ENCODE results near the gene CATSPER3.

Gene CATSPER3

DNA sequence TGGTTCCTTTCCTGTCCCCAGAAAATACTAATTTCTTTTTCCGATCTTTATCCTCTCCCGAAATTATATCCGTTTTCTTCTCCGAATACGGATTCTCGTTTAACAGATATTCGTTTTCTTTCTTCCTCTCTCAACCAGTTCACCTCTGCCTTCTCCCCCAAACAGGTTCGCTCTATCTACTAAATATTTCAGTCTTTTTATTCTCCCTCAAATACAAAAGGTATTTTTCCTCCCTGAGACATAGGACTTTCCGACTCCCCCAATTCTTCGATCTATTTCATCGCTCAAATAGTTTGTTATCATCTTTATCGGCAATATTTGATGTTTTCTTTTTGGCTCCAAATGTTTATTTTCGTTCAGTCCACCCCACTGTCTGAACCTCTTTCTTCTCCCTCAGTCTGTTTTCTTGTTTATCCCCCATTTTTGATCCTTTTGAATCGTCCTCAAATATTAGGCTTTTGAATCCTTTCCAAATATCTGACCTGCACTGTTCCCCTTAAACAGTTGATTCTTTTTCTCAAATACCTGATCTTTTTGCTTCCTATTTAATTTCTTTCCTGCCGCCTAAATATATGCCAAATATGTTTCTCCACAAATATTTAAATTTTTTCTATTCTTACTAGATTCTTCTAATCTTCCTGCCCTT, 61.9 kb downstream of the CATSPER3 start:
- no peak for DNase-seq (ENCODE audit: low spot score)
- FAIRE-seq: no peak

DNA sequence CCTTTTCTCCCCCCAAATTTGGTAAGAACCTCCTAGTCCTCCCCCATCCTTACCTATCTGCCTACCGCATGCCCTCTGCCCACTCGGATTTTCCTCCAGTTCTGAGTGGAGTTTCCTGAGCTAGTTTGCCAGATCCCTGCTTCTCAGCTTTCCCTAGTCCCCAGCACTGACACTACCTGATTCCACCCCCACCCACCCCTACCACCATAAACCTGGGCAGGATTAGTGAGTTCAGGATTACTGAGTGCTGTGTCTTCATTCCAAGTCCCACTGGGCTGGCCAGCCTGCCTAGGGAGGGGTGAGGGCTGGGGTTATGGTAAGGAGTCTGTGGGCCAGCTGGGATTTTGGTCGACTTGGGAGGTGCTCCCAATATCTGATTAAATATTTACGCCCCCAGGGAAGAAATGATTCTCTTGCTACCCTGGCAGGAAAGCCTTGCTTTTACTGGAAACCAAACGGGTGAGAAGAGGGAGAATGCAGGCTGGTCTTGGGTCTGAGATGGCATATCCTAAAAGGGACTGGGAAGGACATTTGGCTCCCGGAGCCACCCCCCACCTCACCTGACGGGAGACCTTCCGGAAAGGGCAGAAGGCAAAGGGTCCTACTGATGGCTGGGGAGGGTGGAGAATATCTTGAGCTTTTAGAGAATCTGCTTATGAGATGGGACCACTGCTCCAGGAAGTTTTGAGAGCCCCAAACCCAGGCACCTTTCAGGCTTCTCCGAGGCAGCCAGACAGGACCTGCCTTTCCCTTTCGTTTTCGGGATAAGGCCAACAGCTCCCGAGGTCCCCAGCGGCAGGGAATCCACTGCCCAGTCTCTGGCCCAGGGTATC, 62.6 kb downstream of the CATSPER3 start:
- FAIRE-seq: no peak
- no peak for DNase-seq (ENCODE audit: low spot score)

DNA sequence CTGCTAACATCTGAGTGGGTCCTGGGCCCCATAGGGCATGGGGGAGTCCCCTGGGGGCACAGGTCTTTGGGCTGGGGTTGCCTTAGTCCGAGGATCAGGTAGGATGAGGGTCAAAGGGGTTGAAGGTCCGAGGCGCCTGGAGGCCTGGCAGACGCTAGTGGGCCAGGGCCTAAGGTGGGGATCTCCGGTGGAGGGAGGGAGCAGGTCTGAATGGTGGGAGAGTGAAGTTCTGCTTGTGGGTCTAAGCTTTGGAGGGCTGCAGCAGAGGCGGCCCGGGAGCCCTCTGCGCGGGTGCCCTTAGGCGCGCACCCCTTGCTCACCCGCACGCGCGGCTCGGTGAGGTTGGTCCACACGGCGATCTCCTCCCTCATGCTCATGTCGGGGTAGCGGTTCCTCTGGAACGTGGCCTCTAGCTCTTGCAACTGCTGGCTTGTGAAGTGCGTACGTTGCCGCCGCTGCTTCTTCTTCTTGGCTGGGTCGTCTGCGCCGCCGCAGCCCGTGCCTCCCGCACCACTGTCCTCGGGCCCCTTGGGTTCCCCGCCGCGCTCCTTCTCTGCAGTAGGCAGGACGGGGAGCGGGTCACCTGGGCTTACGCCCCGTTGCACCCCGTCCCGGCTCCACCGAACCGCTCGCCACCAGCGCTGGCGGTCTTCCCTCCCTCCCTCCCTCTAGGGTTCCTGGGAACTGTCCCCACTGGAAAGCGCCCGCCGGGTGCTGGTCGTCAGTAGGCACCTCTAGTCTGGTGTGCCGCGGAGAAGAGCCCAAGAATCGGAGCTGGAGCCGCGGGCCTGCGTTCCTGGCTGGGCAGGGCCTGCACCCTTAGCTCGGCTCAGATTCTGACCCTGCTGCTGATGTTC, 63.5 kb downstream of the CATSPER3 start:
- DNase-seq (ENCODE audit: low spot score) (no peak), FAIRE-seq (no peak)

DNA sequence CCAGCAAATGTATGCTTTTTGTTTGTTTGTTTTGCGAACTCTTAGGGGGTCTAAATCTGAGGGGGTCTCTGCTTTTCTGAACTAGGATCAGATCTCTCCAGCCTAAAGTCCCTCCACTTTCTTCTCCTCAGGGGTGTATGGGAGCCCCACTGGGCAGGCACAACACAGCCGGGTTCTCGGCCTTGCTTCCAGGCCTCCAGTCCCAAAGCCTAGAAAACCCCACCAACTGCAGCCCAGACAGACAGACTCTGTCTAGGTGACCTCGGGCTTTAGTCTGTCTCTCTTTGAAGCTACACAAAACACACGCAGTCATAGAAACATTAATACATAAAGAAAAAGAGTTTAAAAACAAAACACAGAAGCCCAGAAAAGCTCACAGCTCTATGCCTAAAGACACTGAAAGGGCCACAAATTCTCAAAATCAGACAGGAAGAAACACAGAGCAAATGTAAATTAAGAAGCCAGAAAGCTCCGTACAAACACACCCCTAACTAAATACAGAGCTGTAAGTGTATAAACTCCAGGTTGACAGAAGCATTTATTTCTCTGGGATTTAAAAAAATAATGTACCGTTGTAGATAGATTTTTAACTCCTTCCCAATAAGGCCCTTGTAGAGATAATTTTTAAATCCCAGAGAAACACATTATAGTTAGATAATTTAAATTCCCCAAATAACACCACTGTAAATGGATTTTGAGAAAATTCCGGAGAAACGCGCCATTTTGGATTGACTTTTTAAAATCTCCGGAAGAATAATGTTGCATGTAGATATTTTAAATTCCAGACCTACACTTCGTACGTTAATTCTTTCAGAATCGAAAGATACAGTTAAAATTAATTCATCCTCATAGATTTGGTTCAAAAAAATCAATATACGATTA, 64.3 kb downstream of the CATSPER3 start:
- DNase-seq (ENCODE audit: low spot score) (no peak), FAIRE-seq (no peak)

GRCh38 chr5:135032695-135032998, 64.9 kb downstream of the CATSPER3 start:
- no peak for FAIRE-seq

GRCh38 chr5:135032999-135033861, 65.5 kb downstream of the CATSPER3 start:
- DNase-seq (ENCODE audit: low spot score) (peak; percentile 37), FAIRE-seq (no peak)

More at GRCh38 chr5:135032695-135032998, 64.9 kb downstream of the CATSPER3 start:
- DNase-seq (ENCODE audit: low spot score): no peak

DNA sequence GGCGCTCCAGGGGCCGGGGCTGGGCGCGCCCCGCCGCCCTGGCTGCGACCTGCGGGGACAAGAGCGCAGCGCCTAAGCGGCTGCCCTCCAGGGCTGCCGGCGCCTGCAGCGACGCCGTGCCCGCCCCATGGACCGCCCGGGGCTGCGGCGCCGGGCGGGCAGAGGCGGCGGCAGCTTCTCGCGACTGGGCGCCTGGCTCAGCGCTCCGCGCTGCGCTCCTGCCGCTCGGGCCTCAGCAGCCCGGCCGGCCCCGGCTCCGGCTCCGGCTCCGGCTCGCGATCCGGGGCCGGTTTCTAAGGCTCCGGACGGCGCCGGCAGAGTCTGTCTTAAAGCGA, 66.2 kb downstream of the CATSPER3 start, which contains the start of gene PITX1:
Gene PITX1, minus strand, starts transcription at position 328 of the 335 bp plus-strand sequence. CDS start 347 bp downstream, outside the sequence.
- DNase-seq (ENCODE audit: low spot score): no peak

GRCh38 chr5:135034236-135034962, 66.7 kb downstream of the CATSPER3 start:
- FAIRE-seq (no peak), DNase-seq (ENCODE audit: low spot score) (peak; percentile 77)

More for the DNA sequence above, 66.2 kb downstream of the CATSPER3 start, which contains the start of gene PITX1:
- FAIRE-seq: no peak

DNA sequence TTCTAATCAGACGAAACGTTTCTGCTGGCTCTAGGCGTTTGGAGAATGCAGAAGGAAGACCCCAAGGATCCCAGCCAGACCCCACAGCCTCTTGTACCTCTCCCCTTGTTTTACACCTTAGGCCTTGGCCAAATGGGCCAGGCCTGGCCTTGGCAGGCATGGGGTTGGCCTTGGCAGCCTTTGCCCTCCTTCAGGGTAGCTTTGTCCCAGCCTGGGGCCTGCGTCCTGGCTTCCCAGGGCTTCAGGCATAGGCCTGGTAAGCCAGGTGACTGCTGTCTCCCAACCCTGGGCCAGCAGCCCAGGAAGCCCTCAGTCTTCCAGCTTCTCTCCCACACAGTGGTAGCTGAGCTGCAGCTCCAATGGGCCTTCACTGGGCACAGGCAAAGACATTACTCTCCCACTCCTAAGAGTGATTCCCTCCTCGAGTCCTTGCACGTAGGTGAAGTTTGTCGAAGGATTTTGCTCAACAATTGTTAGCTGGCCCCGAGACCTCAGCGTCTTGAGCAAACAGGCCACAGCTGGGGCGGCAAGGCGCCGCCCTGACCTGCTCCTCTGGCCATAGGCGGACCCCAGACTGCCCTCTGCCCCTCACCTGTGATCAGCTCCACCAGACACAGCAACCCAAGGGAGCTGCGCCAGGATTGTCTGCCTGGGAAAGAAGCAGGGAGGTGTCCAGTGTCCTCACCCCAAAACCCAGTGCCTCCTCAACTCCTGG, 67.4 kb downstream of the CATSPER3 start:
- DNase-seq (ENCODE audit: low spot score) (peak; percentile 9), FAIRE-seq (no peak)

- DNase-seq (ENCODE audit: low spot score) (no peak), FAIRE-seq (no peak)
These were observed 67.9 kb downstream of the CATSPER3 start for GRCh38 chr5:135035678-135036030.

- no peak for DNase-seq (ENCODE audit: low spot score)
- no peak for FAIRE-seq
These were observed 68.7 kb downstream of the CATSPER3 start for GRCh38 chr5:135036405-135036804.

- FAIRE-seq (no peak), DNase-seq (ENCODE audit: low spot score) (no peak)
These were observed 70.0 kb downstream of the CATSPER3 start for GRCh38 chr5:135037519-135038204.

DNA sequence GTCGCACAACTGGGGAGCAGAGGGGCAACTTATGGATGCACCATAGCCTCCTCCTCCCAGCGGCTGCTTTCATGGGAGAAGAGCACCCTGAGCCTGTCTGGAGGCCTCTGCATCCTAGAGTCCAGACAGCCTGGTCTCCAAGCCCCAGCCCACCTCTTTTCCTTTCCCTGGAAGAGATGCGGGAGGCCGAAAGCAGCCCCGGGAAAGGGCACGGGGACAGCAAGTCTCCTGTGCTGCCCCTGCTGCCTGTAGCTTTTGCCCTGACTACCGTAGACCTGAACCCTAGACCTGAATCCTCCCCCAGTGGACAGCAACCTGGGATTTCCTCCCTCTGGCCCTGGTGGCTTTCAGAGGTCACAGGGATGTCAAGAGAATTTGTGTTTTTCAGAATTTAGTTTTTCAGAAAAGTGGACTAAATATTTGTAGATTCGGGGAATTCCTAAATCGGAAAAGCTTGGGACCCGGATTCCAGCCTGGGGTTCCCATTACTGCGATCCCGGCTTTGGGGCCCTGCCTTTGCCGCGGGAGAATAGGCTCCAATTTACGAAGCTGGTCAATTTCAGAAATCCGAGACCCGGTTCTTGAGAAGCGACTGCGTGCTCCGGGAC, 70.6 kb downstream of the CATSPER3 start:
- no peak for FAIRE-seq
- no peak for DNase-seq (ENCODE audit: low spot score)

DNA sequence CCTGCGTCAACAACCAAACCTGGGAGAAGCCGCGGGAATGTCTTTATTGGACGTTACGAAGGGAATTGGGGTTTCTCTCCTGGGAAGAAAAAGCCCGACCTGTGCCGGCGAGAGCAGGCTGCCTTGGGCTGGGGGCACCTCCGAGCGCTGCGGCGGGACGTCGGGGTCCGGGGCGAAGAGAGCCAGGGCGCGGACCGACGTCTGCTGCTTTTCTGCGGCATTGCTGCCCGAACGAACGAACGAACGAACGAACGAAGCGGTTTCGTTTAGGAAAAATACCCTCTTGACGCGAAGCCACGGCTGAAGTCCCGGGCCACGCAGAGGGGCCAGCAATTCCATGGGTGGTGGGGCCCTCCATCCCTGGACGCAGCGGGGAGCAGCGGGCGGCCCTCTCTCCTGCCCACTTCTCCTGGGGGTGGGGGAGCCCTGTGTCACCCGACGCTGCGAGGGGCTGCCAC, 71.1 kb downstream of the CATSPER3 start:
- no peak for DNase-seq (ENCODE audit: low spot score)
- no peak for FAIRE-seq

DNA sequence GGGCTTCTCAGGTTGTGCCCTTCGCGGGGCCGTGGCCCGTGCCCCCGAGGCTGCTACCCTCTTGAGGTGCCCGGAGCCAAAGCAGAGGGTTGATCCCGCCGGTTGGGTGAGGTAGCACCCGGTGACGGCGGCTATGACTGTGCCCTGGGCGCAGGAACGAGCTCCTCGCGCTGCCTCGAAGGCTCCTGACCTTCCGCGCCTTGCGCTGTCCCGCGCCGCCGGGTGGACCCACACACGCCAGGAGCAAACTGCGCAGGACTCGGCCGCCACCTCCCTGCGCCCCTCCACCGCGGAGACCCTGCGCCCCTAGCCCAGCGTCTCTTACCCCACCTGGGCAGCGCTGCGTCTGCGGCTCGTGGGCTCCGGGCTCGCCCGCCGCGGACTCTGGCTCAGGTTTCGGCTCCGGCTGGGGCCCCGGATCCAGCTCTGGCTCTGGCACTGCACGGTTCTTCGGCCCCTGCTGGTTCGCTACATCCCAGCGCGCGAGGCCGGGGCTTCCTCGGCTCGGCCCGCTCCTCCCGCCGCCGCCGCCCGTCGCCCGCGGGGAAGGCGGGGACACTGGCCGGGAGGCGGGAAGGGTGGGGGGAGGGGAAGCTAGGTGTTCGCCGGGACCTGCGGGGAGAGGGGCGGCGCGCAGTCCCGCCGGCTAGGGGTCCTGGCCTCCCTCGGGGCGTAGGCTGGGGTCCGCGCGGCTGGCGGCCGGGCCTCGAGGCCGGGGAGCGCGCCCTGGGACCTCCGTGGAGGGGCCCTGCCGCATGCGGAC, 71.7 kb downstream of the CATSPER3 start:
- FAIRE-seq (no peak), DNase-seq (ENCODE audit: low spot score) (no peak)

GRCh38 chr5:135040034-135040332, 72.3 kb downstream of the CATSPER3 start:
- FAIRE-seq (no peak), DNase-seq (ENCODE audit: low spot score) (no peak)

Data from urothelium cell line (cell line).